SU-DHL-6 (cell line): ENCODE data around the gene EPHA4.

ENCODE experiments used
- CTCF ChIP-seq: fragments of 200-600 bp; sonication (generic); IDR thresholded peaks from one replicate; pipeline ENCODE4 v1.5.1; 2017; ENCODE audit warnings: antibody characterized with exemption, mild to moderate bottlenecking, low read length, moderate library complexity; ENCODE audit not compliant: insufficient read depth, poor library complexity, severe bottlenecking
- EZH2phosphoT487 ChIP-seq: fragments of 200-600 bp; sonication (generic), shearing (Covaris generic); conservative IDR thresholded peaks from 2 replicates; pipeline ENCODE4 v1.6.1; 2018; ENCODE audit warnings: mild to moderate bottlenecking, antibody characterized with exemption, low read length, moderate library complexity, mixed read lengths

GRCh38 chr2:221515864-221516263, 56.2 kb downstream of the EPHA4 start:
- TF ChIP-seq CTCF = no peak
- no peak for TF ChIP-seq EZH2phosphoT487
